ENCODE measurements around the gene ALK.

DNA sequence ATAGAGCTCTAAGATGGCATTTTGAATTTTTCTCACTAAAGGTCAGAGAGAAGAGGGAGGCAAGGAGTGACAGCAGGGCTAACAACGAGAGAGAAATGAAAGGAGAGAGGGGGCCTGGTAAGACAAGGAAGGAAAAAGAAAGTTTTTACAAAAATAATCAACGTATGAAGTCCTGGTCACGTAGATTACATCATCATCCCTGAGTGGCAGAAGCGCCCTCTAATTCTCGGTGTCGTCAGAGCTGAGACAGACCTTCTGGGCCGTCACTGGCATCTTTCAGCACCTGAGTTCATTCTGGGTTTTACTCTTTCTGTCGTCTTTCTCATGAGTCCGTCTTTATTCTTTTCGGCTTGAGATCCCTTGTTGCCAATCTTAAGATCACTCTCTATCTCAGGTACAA is 329.8 kb downstream of the ALK start:
- TF ChIP-seq RCOR1 (IDR thresholded peaks at IDR 0.05; ENCODE audit: low read length): no peak
- TF ChIP-seq, protein P1, sequence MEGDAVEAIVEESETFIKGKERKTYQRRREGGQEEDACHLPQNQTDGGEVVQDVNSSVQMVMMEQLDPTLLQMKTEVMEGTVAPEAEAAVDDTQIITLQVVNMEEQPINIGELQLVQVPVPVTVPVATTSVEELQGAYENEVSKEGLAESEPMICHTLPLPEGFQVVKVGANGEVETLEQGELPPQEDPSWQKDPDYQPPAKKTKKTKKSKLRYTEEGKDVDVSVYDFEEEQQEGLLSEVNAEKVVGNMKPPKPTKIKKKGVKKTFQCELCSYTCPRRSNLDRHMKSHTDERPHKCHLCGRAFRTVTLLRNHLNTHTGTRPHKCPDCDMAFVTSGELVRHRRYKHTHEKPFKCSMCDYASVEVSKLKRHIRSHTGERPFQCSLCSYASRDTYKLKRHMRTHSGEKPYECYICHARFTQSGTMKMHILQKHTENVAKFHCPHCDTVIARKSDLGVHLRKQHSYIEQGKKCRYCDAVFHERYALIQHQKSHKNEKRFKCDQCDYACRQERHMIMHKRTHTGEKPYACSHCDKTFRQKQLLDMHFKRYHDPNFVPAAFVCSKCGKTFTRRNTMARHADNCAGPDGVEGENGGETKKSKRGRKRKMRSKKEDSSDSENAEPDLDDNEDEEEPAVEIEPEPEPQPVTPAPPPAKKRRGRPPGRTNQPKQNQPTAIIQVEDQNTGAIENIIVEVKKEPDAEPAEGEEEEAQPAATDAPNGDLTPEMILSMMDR (IDR thresholded peaks at IDR 0.05): no peak
- TF ChIP-seq EZH2phosphoT487 (IDR thresholded peaks at IDR 0.05; ENCODE audit: borderline replicate concordance, low read depth): no peak
- no peak for TF ChIP-seq YY1 (IDR thresholded peaks at IDR 0.05; ENCODE audit: low read depth)
- TF ChIP-seq TCF12 (IDR thresholded peaks at IDR 0.05): no peak
- no peak for TF ChIP-seq TAF1 (IDR thresholded peaks at IDR 0.05; ENCODE audit: borderline replicate concordance, low read depth, low read length)
- TF ChIP-seq, protein P2, sequence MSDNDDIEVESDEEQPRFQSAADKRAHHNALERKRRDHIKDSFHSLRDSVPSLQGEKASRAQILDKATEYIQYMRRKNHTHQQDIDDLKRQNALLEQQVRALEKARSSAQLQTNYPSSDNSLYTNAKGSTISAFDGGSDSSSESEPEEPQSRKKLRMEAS (IDR thresholded peaks at IDR 0.05; ENCODE audit: low read depth): no peak
- no peak for TF ChIP-seq CHD2 (IDR thresholded peaks at IDR 0.05; ENCODE audit: low read length, partially characterized antibody)
- no peak for TF ChIP-seq SMC3 (IDR thresholded peaks at IDR 0.05; ENCODE audit: low read depth, low read length)
